HG03103 (cell line): ENCODE results near the gene STAT5B.
A peak's percentile ranks its signal among the peaks of the same experiment; 100 is the strongest.
"Not testable (repeated sequence)": the region's sequence is repeated elsewhere in the genome, so short reads cannot be mapped to it uniquely, and the experiment has no call there.

Experiments used
- ATAC-seq: cut with Tn5 transposase; IDR thresholded peaks from one replicate; pipeline ENCODE4 v1.9.1; 2021; ENCODE audit warnings: low read depth; ENCODE audit not compliant: unreplicated experiment

Gene STAT5B

DNA sequence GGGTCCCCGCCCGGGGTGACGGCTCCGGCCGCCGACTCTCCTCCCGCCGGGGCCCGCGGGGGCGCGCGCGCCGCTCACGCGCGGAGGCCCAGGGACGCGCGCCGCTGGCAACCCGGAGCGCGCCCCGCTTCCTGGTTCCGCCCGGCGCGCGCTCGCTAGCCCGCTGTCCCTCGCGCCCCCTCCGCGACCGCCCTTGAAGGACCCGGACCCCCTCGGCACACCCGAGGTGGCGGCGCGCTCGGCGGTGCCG, at the start of gene STAT5B:
TSS of gene STAT5B (minus strand) at position 33 of the 250 bp plus-strand sequence. CDS start 44,264 bp downstream, outside the sequence.
- ATAC-seq = no peak

DNA sequence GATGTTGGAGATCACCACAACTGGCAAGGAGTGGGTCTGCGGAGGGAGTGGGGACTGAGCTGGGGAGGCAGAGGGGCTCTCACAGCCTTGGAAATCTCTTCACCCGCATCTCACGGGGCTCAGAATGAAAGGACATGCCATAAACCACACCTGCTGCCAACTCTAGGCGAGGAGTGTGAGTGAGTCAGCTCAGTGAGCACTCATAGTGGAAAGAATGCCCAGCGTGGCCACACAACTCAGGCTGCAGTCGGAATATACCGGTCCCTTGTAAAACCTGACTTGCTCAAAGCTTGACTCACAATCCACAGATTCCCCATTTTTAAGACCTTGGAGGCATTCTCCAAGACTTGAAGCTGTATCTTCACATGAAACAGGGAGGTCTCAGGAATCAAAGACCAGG, 48.8 kb upstream of the STAT5B start:
- no peak for ATAC-seq

DNA sequence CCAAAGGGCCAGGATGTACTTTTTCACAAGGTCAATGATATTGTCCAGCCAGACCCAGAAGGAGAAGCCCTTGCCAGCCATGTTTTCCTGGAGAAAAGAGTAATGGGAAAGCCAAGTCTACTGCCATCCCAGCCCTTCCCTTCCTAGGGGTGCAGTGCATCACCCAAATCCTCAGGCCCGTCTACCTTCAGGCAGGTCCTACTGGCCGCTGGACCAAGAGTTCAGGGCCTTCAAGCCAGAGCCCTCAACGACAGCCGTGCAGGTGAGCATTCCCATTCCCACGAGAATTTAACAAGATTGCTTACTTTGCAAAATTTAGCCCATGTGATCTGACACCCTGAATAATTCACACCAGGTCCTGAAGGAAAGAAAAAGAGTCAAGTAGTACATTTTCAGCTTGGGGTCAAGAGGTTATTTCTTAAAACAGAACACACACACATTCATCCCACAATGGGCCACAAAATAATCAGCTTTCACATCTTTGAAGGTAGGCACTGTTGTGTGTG, 47.1 kb upstream of the STAT5B start:
- no peak for ATAC-seq

DNA sequence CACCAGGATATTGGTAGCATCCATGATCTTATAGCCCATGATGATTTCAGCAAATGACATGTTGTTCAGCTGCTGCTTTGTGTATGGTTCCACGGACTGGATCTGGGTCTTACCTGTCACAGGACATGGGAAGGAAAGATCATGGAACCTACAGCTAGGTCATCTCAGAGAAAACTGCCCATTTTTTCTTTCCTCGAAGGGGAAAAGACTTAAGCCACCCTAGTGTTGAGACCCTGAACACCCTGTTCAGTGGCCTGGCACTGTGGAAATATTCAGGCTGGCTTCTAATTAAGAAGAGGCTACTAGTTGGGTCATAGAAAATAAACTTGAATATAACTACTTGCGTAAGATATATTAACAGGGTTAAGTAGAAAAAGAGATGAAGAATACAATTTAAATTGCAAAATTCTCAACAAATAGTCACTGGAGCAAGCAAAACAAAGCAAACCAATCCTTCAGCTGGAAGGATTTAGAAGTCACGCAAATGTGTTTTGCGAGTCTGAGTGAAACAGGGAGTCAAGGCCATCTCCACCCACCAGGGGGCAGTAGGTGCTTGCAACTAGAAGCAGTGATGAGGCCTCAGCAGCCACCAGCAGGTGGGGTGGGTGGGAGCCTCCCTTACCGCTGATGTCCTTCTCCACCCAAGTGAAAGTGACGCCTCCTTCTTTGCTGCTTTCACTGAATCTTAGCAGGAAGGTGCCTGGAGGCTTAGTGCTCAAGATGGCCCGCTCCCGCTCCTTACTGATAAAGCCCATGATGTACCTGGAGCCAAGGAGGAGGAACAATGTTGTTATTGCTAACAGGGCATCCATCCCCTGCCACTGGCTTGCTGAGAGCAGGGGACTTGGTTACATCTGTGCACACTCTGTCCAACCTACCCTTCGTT, 46.4 kb upstream of the STAT5B start:
- peak; percentile 58 for ATAC-seq

DNA sequence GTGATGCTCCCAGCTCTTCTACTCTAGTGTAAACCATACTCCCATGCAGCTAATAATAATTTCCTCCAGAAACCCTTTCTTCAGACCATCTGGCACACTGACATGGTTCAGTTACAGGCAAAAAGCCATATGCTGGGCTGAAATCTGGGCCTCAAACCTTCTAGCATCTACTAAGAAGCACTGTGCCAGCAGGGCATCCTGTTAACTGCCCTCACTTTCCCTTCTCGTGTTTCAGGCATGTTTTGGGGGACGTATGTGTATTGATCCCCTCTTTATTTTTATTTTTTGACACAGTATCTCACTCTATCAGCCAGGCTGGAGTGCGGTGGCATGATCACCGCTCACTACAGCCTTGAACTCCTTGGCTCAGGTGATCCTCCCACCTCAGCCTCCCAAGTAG, 45.4 kb upstream of the STAT5B start:
- ATAC-seq = no peak

DNA sequence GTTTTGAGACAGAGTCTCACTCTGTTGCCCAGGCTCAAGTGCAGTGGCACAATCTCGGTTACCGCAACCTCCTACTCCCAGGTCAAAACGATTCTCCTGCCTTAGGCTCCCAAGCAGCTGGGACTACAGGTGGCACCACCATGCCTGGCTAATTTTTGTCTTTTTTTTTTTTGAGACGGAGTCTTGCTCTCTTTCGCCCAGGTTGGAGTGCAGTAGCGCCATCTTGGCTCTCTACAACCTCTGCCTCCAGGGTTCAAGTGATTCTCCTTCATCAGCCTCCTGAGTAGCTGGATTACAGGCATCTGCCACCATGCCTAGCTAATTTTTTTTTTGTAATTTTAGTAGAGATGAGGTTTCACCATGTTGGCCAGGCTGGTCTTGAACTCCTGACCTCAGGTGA, 41.8 kb upstream of the STAT5B start:
- not testable (repeated sequence) for ATAC-seq

DNA sequence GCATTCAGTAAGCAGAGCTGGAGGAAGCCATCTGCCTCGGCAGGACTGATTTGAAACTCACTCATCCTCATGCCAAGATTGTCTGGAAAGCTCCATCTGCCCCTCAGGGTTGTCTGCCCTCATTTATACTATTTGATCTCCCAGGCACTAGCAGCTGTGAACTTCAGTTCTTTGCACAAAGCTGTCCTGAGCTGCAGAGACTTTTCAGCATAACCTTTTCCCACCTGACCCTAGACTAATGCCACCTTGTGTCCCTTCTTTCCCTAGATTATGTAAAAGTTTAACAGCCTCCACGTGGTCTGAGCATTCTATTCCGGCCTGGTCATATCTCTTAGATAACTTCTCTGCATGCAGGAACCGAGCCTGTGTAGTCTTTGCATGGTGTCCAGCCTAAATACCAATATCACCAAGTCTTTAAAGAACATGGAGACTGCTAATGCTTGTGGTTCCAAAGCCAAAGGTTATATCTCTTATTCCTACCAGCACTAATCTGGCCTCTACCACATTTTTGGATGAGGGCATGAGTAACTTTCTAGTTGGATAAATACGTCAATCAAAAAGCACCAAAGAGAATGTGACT, 41.2 kb upstream of the STAT5B start:
- ATAC-seq = no peak

DNA sequence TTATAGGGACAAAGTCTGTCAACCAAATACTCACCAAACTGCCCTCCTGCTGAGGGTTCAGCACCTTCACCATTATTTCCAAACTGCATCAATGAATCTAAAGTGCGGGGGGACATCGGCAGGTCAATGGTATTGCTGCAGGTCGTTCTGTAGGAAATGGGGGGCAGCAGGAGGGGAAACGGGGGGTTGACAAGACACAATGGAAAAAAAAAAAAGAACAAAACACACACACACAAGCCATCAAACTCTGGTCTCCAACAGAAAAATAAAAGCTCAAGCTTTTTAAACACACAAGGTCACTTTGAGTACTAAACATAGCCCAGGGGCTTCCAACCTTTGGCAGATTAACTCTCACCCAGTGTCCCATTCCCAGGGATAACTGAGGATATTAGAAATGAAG, 40.6 kb upstream of the STAT5B start:
- ATAC-seq = no peak

DNA sequence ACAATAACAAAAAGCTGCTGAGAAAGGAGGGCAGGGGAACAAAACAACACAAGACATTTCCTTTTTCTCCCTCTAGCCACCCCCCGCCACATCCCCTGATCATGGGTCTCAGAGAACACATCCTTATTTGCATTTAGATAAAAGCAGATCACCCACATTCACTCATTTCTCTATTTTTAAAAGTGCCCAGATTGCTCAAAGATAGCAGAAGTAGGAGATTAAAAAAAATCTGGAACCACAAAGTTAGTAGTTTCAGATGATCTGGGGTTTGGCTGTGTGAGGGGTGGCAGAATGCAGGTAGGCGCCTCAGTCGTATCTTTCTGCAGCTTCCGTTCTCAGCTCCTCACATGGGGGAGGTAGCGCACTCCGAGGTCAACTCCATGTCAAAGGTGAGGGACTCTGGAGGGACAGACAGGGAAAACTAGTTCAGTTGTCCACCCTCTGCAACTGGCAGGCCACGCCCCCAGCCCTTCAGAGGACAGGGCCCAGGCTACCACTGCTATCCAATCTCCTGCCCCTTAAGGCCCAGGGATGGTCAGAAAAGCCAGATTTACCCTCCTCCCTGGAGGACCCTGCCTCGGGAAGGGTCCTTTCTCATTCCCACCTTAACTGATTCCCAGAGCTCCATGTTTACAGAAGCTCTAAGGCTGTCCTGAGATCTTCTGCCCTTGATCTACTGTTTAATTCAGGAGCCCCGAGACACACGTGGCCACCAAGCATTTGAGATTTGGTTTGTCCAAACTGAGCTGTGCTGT, 39.4 kb upstream of the STAT5B start:
- no peak for ATAC-seq

DNA sequence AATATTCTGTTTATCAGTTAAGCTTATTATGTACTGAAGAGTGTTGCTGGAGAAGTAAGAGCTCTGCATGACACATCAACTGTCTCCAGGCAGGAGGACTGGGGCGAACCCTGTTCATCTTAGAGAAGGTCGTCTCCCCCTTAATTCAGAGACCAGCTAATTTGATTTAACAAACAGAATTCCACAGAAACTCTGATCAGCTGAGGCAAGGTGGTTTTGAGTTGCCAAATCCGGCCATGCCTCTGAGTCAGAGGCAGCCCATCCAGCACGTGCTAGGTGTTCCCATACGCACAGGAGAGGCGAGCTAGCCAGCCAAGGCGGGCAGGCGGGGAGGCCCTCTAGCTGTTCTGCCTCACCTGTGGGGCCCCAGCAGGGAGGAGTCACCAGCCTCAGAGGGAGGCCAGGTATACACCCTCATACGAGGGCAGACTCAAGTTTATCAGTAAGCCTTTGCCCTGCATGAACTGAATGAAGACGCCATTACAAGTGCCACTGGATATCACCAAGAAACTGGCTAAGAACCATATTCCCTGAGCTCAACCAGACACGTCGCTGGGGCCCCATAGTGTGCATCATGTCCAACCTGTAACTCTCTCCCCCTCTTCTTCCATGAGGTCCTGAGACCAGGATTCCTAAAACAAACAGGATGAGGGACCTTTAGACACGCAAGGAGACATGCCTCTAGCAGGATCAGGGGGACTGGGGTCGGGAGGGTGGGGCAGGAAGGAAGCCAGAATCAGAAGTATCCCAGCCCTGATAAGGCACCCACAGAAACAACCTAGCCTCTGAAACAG, 37.8 kb upstream of the STAT5B start:
- no peak for ATAC-seq

DNA sequence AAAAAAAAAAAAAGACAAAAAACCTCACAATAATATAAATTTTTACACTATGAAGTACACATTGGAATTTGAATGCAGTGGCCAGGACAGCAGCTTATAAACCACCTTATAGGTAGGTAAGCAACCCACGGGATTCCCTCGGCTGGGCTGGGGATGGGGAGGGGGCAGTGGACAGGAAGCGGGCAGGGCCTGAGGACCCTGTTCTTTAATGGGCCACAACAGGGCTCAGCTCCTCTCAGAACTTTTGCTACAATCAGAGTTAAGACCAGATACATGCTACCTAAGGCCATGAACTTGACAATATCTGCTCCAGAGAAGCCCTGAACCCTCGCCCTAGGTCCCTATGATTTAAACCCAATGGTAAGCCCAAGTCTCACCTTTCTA, 37.2 kb upstream of the STAT5B start:
- no peak for ATAC-seq

DNA sequence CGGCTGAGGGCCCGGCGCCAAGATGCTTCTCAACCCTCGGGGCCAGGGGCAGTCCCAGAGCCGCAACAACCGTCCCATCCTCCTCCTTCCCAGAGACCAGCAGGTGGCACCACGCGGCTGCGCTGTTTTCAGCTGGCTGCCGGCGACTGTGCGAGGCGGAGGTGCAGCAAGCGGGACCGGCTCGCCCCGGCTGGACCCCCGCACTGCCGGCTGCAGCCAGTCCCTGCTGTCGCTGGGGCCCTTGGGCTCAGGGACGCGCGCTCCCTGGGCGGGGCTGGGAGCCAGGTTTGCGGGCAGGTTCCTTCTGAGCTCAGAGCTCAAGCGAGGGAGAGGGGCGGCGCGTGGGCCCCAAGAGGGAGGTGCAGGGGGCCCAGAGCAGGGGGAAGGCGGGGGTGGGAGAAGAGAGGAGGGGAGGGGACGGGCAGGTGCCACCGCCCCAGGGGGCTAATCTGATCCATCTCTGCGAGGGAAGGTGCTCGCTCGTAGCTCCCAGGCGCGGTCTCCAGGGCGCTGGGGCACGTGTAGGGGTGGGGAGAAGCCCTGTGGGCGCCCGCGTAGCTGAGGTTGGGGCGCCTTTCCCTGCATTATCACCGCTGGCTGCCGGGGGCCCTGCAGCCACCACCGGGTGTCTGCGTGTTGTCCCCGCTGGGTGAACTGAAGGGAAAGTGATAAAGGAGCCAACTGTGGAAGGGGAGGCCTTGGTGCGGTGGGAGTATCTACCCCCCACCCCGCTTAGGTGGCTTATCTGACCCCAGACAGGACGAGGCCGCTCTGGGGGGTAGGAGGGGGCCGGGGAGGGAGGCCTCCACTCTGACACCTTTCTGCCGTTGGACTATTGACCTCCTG, 36.3 kb upstream of the STAT5B start:
- no peak for ATAC-seq

DNA sequence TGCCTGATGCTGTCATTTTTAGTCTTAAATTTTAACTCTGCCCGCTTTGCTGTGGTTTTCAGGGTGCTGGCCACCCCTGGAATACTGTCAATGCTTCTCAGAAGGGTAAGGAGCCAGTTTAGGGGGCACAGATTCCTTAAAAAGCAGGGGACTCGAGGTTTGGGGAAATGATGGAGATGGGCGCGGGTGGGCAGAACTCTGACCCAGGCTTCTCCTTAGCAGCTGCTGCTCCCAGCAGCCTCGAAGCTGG, 35.8 kb upstream of the STAT5B start:
- ATAC-seq = no peak

DNA sequence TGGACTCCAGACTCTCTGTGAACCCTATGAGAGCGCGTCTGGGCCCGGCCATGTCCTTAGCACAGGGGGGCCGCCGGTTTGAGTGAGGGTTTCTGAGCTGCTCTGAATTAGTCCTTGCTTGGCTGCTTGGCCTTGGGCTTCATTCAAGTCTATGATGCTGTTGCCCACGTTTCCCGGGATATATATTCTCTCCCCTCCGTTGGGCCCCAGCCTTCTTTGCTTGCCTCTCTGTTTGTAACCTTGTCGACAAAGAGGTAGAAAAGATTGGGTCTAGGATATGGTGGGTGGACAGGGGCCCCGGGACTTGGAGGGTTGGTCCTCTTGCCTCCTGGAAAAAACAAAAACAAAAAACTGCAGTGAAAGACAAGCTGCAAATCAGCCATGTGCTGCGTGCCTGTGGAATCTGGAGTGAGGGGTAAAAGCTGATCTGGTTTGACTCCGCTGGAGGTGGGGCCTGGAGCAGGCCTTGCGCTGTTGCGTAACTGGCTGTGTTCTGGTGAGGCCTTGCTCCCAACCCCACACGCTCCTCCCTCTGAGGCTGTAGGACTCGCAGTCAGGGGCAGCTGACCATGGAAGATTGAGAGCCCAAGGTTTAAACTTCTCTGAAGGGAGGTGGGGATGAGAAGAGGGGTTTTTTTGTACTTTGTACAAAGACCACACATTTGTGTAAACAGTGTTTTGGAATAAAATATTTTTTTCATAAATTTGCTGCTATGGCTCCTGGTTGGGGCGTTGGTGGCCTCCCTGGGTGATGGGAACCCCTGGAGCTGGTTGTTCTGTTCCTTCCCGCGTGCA, 35.2 kb upstream of the STAT5B start:
- no peak for ATAC-seq

DNA sequence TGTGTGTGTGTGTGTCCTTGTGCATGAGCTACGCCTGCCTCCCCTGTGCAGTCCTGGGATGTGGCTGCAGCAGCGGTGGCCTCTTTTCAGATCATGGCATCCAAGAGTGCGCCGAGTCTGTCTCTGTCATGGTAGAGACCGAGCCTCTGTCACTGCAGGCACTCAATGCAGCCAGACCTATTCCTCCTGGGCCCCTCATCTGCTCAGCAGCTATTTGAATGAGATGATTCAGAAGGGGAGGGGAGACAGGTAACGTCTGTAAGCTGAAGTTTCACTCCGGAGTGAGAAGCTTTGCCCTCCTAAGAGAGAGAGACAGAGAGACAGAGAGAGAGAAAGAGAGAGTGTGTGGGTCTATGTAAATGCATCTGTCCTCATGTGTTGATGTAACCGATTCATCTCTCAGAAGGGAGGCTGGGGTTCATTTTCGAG, 34.6 kb upstream of the STAT5B start:
- no peak for ATAC-seq

DNA sequence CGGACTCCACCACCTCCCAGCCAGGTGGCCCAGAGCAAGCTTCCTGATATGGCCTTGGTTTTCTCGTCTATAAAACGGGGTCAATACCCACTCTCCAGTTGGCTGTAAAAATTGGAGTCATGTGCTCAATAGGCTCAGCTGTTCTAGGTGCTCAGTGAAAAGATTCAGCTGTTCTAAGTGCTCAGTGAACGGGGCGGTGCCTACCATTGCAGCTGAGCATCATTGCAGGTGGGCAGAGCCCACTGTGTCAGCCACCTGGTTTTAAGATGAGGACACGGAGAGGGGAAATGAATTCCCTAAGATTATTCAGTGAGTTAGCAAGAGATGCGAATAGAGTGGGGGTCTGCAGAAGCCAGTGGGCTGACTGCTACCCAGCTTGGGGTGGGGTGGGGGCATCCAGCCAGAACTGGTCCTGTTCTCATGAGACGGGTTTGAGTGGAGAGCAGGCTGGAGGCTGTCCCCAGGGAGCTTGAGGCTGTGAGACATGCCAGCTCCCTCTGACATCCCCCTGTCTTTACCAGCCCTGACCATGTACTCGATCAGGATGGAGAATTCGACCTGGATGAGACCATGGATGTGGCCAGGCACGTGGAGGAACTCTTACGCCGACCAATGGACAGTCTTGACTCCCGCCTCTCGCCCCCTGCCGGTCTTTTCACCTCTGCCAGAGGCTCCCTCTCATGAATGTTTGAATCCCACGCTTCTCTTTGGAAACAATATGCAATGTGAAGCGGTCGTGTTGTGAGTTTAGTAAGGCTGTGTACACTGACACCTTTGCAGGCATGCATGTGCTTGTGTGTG, 34.0 kb upstream of the STAT5B start:
- ATAC-seq = no peak

DNA sequence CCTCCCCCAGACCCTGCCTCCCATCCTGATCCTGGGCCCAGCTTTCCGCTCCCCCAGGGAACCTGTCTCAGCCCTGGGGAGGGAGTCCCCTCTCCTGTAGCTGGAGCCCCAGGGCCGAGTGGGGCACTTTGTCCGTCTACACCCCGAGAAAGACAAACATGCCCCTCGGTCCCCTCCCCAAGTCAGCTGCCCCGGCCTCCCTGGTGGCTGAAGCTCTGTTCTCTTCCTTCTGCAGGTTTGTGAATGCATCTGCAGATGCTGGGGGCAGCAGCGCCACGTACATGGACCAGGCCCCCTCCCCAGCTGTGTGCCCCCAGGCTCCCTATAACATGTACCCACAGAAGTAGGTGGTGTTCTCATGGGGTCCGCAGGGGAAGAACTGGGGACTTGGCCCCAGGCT, 33.0 kb upstream of the STAT5B start:
- no peak for ATAC-seq

DNA sequence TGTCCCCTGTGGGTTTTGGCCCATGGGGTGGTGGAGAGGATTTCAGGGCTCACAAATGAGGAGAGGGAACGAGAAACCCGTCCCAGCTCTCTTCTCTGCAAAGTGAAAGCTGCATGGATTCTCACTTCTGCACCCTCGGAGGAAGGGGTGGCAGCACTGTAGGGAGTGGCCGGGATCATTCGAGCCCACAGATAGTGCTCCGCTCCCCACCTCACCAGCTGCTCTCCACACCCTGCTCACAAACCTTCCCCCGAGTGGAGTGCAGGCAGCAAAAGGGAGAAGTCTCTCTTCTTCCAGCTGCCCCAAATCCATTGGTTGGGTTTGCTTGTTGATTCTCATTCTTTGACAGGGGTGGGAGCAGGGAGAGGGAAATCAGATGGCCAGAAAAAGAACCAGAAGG, 32.3 kb upstream of the STAT5B start:
- no peak for ATAC-seq
